Daoy (cell line): ENCODE results near the gene USH2A. TPM values are rescaled to one million over a fixed set of nuclear protein-coding genes. Genes with fewer than 3 reads are reported as not detected.
A peak's percentile ranks its signal among the peaks of the same experiment; 100 is the strongest.

Source experiments
- DNase-seq: peaks from one replicate; pipeline ENCODE4 v3.0.0-alpha.2; 2015; ENCODE audit warnings: low read depth
- total RNA-seq: library from RNA; depleted of rRNA; stranded (reverse); fragments of >200 nt; shearing (Covaris generic); gene quantifications from 2 replicates; pipeline ENCODE4 v1.2.3, GENCODE V29; 2014; rRNA removed

USH2A gene
- total RNA-seq = under 0.01 TPM in 1 of 2 replicates, not detected in the other

- DNase-seq = no peak
Measured at GRCh38 chr1:216422821-216423520, at the start of gene USH2A. USH2A (minus strand) TSS chr1:216423448; CDS start chr1:216422336, 1,112 bp downstream.

GRCh38 chr1:216466162-216466801 lies 43.0 kb upstream of the USH2A start:
- no peak for DNase-seq

- peak; percentile 11 for DNase-seq
Measured at GRCh38 chr1:216464489-216464888, 41.2 kb upstream of the USH2A start.

GRCh38 chr1:216462066-216462775 lies 39.0 kb upstream of the USH2A start:
- DNase-seq = no peak

GRCh38 chr1:216461466-216461865 lies 38.2 kb upstream of the USH2A start:
- DNase-seq = no peak

- DNase-seq = no peak
Measured at GRCh38 chr1:216459651-216460207, 36.5 kb upstream of the USH2A start.

GRCh38 chr1:216458812-216459211 lies 35.6 kb upstream of the USH2A start:
- no peak for DNase-seq

- no peak for DNase-seq
Measured at GRCh38 chr1:216457356-216457755, 34.1 kb upstream of the USH2A start.

- peak; percentile 49 for DNase-seq
Measured at GRCh38 chr1:216456682-216457081, 33.4 kb upstream of the USH2A start.

GRCh38 chr1:216453777-216454176 lies 30.5 kb upstream of the USH2A start:
- no peak for DNase-seq

- no peak for DNase-seq
Measured at GRCh38 chr1:216450227-216450626, 27.0 kb upstream of the USH2A start.

- no peak for DNase-seq
Measured at GRCh38 chr1:216448011-216448510, 24.8 kb upstream of the USH2A start.

- DNase-seq = no peak
Measured at GRCh38 chr1:216437603-216438002, 14.4 kb upstream of the USH2A start.

- no peak for DNase-seq
Measured at GRCh38 chr1:216434232-216434631, 11.0 kb upstream of the USH2A start.

- no peak for DNase-seq
Measured at GRCh38 chr1:216433175-216433574, 9.9 kb upstream of the USH2A start.

- DNase-seq = no peak
Measured at GRCh38 chr1:216430744-216431143, 7.5 kb upstream of the USH2A start.

GRCh38 chr1:216425577-216425976 lies 2.3 kb upstream of the USH2A start:
- no peak for DNase-seq

GRCh38 chr1:216420746-216421145 lies 2.5 kb downstream of the USH2A start:
- no peak for DNase-seq

- no peak for DNase-seq
Measured at GRCh38 chr1:216420263-216420662, 3.0 kb downstream of the USH2A start.

- DNase-seq = no peak
Measured at GRCh38 chr1:216416488-216416887, 6.8 kb downstream of the USH2A start.

GRCh38 chr1:216410026-216410425 lies 13.2 kb downstream of the USH2A start:
- no peak for DNase-seq

GRCh38 chr1:216390956-216391355 lies 32.3 kb downstream of the USH2A start:
- no peak for DNase-seq
